H9 (cell line): ENCODE data around the gene DALRD3. TPM values are rescaled to one million over a fixed set of nuclear protein-coding genes. Genes with fewer than 3 reads are reported as not detected.

Experiments
- DNase-seq: peaks from one replicate; pipeline ENCODE4 v3.0.0-alpha.2; 2017
- H2AFZ ChIP-seq: one replicate; pipeline ENCODE4 v1.6.1; 2013; ENCODE audit warnings: mild to moderate bottlenecking, low read length, control low read depth, moderate library complexity
- H2AK5ac ChIP-seq: 2 replicates; pipeline ENCODE4 v1.6.1; 2013; ENCODE audit warnings: low read length, control low read depth, mixed read lengths; ENCODE audit not compliant: insufficient read length
- H2BK120ac ChIP-seq: one replicate; pipeline ENCODE4 v1.6.1; 2013; ENCODE audit warnings: low read depth, mild to moderate bottlenecking, low read length, control low read depth, inconsistent platforms; ENCODE audit not compliant: poor library complexity, severe bottlenecking
- H2BK12ac ChIP-seq: 2 replicates; pipeline ENCODE4 v1.6.1; 2013; ENCODE audit warnings: low read length, control low read depth, mixed read lengths, low read depth; ENCODE audit not compliant: insufficient read length
- H2BK15ac ChIP-seq: 2 replicates; pipeline ENCODE4 v1.6.1; 2013; ENCODE audit warnings: low read depth, low read length, control low read depth
- H2BK20ac ChIP-seq: one replicate; pipeline ENCODE4 v1.6.1; 2013; ENCODE audit warnings: low read depth, mild to moderate bottlenecking, low read length, control low read depth, inconsistent platforms; ENCODE audit not compliant: poor library complexity, severe bottlenecking
- H2BK5ac ChIP-seq: 2 replicates; pipeline ENCODE4 v1.6.1; 2013; ENCODE audit warnings: low read length, control low read depth, mixed read lengths; ENCODE audit not compliant: insufficient read length
- H3K14ac ChIP-seq: 2 replicates; pipeline ENCODE4 v1.6.1; 2013; ENCODE audit warnings: low read length, control low read depth; ENCODE audit not compliant: insufficient read depth
- H3K18ac ChIP-seq: 2 replicates; pipeline ENCODE4 v1.6.1; 2013; ENCODE audit warnings: low read depth, mild to moderate bottlenecking, mixed read lengths, low read length, control low read depth; ENCODE audit not compliant: insufficient read length
- H3K23ac ChIP-seq: 2 replicates; pipeline ENCODE4 v1.6.1; 2013; ENCODE audit warnings: low read length, control low read depth, mixed read lengths, low read depth; ENCODE audit not compliant: insufficient read length
- H3K23me2 ChIP-seq: 2 replicates; pipeline ENCODE4 v1.6.1; 2013; ENCODE audit warnings: low read depth, mild to moderate bottlenecking, mixed read lengths, low read length, control low read depth; ENCODE audit not compliant: insufficient read length, poor library complexity, severe bottlenecking
- H3K27ac ChIP-seq: 2 replicates; pipeline ENCODE4 v1.5.1; 2013; ENCODE audit warnings: low read length, control low read depth, mixed read lengths, low read depth; ENCODE audit not compliant: insufficient read length
- H3K27me3 ChIP-seq: 2 replicates; pipeline ENCODE4 v1.6.1; 2013; ENCODE audit warnings: low read length, control low read depth, inconsistent platforms; ENCODE audit not compliant: insufficient read depth
- H3K4ac ChIP-seq: 2 replicates; pipeline ENCODE4 v1.6.1; 2013; ENCODE audit warnings: low read depth, mild to moderate bottlenecking, control low read depth, inconsistent platforms, low read length, moderate library complexity
- H3K4me1 ChIP-seq: 2 replicates; pipeline ENCODE4 v1.6.1; 2013; ENCODE audit warnings: low read length, control low read depth, inconsistent platforms; ENCODE audit not compliant: insufficient read depth
- H3K4me2 ChIP-seq: 2 replicates; pipeline ENCODE4 v1.6.1; 2013; ENCODE audit warnings: low read length, control low read depth, mixed read lengths; ENCODE audit not compliant: insufficient read length, insufficient read depth
- H3K56ac ChIP-seq: 2 replicates; pipeline ENCODE4 v1.6.1; 2013; ENCODE audit warnings: low read depth, mild to moderate bottlenecking, mixed read lengths, low read length, control low read depth; ENCODE audit not compliant: insufficient read length
- H3K79me1 ChIP-seq: 2 replicates; pipeline ENCODE4 v1.6.1; 2013; ENCODE audit warnings: low read depth, mild to moderate bottlenecking, moderate library complexity, low read length, control low read depth, inconsistent platforms; ENCODE audit not compliant: insufficient read depth, poor library complexity, severe bottlenecking
- H3K79me2 ChIP-seq: 2 replicates; pipeline ENCODE4 v1.6.1; 2013; ENCODE audit warnings: low read length, control low read depth, inconsistent platforms; ENCODE audit not compliant: insufficient read depth
- H3K9ac ChIP-seq: 2 replicates; pipeline ENCODE4 v1.6.1; 2013; ENCODE audit warnings: low read length, control low read depth, mixed read lengths; ENCODE audit not compliant: insufficient read length; ENCODE audit errors: extremely low read depth
- H3K9me3 ChIP-seq: one replicate; pipeline ENCODE4 v1.6.1; 2013; ENCODE audit warnings: low read depth, low read length, inconsistent platforms; ENCODE audit not compliant: control insufficient read depth
- H3T11ph ChIP-seq: one replicate; pipeline ENCODE4 v1.6.1; 2013; ENCODE audit warnings: mild to moderate bottlenecking, low read length, control low read depth, inconsistent platforms
- H4K20me1 ChIP-seq: one replicate; pipeline ENCODE4 v1.6.1; 2013; ENCODE audit not compliant: control insufficient read depth, insufficient read length, insufficient read depth
- H4K5ac ChIP-seq: 2 replicates; pipeline ENCODE4 v1.6.1; 2013; ENCODE audit warnings: low read depth, mild to moderate bottlenecking, mixed read lengths, low read length, control low read depth; ENCODE audit not compliant: insufficient read length
- H4K8ac ChIP-seq: replicated peaks from 2 replicates; pipeline ENCODE4 v1.6.1; 2013; ENCODE audit warnings: low read length, control low read depth, mixed read lengths, low read depth; ENCODE audit not compliant: insufficient read length
- H4K91ac ChIP-seq: 2 replicates; pipeline ENCODE4 v1.6.1; 2013; ENCODE audit warnings: low read depth, mild to moderate bottlenecking, moderate library complexity, mixed read lengths, low read length, control low read depth; ENCODE audit not compliant: insufficient read length
- H3K27ac Mint-ChIP-seq, 3 experiments: 2 replicates in 2 of 3; 3 replicates in 1 of 3; pipeline ENCODE4 v1.8.0; 2020 to 2021; ENCODE audit warnings: mixed read lengths in 3 of 3, mild to moderate bottlenecking in 1 of 3, moderate library complexity in 1 of 3
- H3K27me3 Mint-ChIP-seq: 2 replicates; pipeline ENCODE4 v1.8.0; 2021; ENCODE audit warnings: low read depth, mild to moderate bottlenecking, moderate library complexity, mixed read lengths
- H3K36me3 Mint-ChIP-seq, 3 experiments: 2 replicates in 2 of 3; 3 replicates in 1 of 3; pipeline ENCODE4 v1.8.0; 2020 to 2021; ENCODE audit warnings: low read depth in 3 of 3, mixed read lengths in 3 of 3; ENCODE audit not compliant: insufficient read depth in 1 of 3
- H3K4me1 Mint-ChIP-seq, 2 experiments: 2 replicates each; pipeline ENCODE4 v1.8.0; 2020; ENCODE audit warnings: mixed read lengths in 2 of 2
- H3K4me3 Mint-ChIP-seq, 2 experiments: 2 replicates in 1 of 2; 3 replicates in 1 of 2; pipeline ENCODE4 v1.8.0; 2020 to 2021; ENCODE audit warnings: mild to moderate bottlenecking in 2 of 2, mixed read lengths in 2 of 2, moderate library complexity in 1 of 2
- H3K9me3 Mint-ChIP-seq, 2 experiments: 2 replicates in 1 of 2; 3 replicates in 1 of 2; pipeline ENCODE4 v1.8.0; 2020; ENCODE audit warnings: mild to moderate bottlenecking in 2 of 2, mixed read lengths in 2 of 2, moderate library complexity in 1 of 2
- CTCF ChIP-seq: fragments of 200-600 bp; sonication (generic); conservative IDR thresholded peaks from 3 replicates; pipeline ENCODE4 v1.8.0; 2021; ENCODE audit warnings: antibody characterized with exemption, mild to moderate bottlenecking
- WGBS: extraction: QIAGEN DNeasy Blood & Tissue Kit; methylation state at CpG from one replicate; pipeline ENCODE4 v1.1.7; 2013; ENCODE audit warnings: missing lambda C conversion rate, low lambda C conversion rate, mixed read lengths; ENCODE audit not compliant: insufficient read length; ENCODE audit errors: extremely low coverage; 5-methylcytosine and 5-hydroxymethylcytosine counted together
- total RNA-seq: library from RNA; stranded (reverse); gene quantifications from 2 replicates; pipeline ENCODE4 v1.2.1, GENCODE V29; 2021

Gene DALRD3
- total RNA-seq, 1 experiment from 2014 or later: 32.3 TPM

- H3K36me3 Mint-ChIP-seq: peaks cover 26 to 75% (median 56%) of the 10 kb centered on the region in 3 experiments; a peak in 6 of 7 replicates
These were observed 16.3 kb upstream of the DALRD3 start for GRCh38 chr3:49034650-49035049.

More at GRCh38 chr3:49034650-49035049, 16.3 kb upstream of the DALRD3 start:
- TF ChIP-seq CTCF: no peak
- Histone ChIP-seq H3K79me2 (no peaks in the 10 kb centered on the region), H2AFZ (no peak overlapping the region), H4K20me1 (no peaks in the 10 kb centered on the region), H4K8ac (no peak overlapping the region), H4K91ac (no peak overlapping the region), H2BK15ac (no peak overlapping the region), H2AK5ac (no peak overlapping the region), H3K4me1 (no peaks in the 10 kb centered on the region; the same call in 1 of the 2 replicates), H3K4me2 (no peak overlapping the region), H2BK120ac (no peak overlapping the region), H3T11ph (no peak overlapping the region), H3K79me1 (no peaks in the 10 kb centered on the region), H3K18ac (no peak overlapping the region), H3K14ac (no peak overlapping the region), H3K27me3 (no peaks in the 10 kb centered on the region), H3K4ac (no peak overlapping the region), H3K9me3 (no peaks in the 10 kb centered on the region), H3K23ac (no peak overlapping the region), H3K56ac (no peak overlapping the region), H2BK20ac (no peak overlapping the region), H3K27ac (no peak overlapping the region), H4K5ac (no peak overlapping the region), H3K23me2 (no peaks in the 10 kb centered on the region), H3K9ac (no peak overlapping the region), H2BK5ac (no peak overlapping the region), H2BK12ac (no peak overlapping the region)
- Mint-ChIP-seq H3K27ac (0 out of 7 replicates have a peak overlapping the region, but pooled peaks of 1 of the 3 experiments have one; percentile 16), H3K27me3 (no peaks in the 10 kb centered on the region), H3K9me3 (no peaks in the 10 kb centered on the region), H3K4me3 (no peak overlapping the region), H3K4me1 (no peaks in the 10 kb centered on the region)
- WGBS: no CpG with 5 or more reads among the region's 2 CpGs
- no peak for DNase-seq
